Measurements from ENCODE around the gene RIPK4.
"Not testable (repeated sequence)": the region's sequence is repeated elsewhere in the genome, so short reads cannot be mapped to it uniquely, and the experiment has no call there.

Gene RIPK4

DNA sequence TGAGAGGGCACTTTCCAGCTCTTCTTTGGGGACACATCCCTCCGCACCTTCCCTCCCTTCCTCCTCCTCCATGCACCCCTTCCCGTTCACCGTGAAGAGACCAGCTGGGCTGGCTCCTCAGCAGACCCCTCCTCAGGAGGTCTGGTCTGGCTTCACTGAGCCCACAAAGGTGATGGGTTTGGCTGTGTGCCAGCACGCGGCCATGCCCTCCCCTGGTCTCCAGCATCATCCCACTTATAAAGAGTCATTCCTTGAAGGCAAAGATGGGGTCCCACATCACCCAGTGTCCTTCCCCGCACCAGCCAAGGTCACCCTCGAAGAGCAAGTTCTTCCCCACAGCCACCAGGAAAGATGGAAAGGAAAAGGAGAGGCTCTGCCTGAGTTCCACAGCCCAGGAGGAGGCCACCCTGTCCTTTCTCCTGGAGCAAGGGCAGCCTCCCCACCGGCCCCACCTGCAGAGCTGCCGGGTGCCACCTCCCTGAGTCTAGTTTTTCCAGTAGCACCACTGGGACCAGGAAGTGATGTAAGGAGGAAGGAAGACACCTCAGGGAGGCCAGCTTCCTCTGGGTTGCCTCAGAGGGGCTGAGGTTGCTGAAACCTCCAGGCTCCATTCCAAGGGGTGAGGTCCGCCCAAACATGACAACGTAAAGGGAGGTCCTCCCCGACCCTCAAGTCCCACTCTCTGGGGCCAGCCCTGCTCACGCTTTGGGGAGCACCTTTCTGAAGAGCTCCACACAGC lies 32.7 kb downstream of the RIPK4 start:
- DNase-seq: no peak

DNA sequence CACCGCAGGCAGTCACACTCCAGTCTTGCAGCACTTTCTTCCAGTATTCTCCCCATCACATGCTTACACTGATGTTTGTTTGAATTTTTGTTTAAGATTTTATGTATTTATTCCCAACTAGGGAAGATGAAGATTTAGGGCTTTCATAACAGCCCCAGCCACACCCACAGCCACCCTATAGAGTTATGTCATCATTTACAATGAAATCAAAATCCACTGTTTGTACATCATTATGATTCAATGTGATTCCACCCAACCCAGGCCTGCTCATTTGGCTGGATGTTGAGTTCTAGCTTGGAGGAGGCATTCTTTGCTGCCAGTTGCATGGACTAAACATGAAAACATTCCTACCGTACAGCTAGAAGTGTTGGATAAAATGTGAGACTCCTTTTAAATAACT lies 35.8 kb downstream of the RIPK4 start:
- DNase-seq: no peak

GRCh38 chr21:41730367-41730765 lies 36.5 kb downstream of the RIPK4 start:
- DNase-seq: no peak

- no peak for DNase-seq
Observed at GRCh38 chr21:41729701-41730366, 37.0 kb downstream of the RIPK4 start.

DNA sequence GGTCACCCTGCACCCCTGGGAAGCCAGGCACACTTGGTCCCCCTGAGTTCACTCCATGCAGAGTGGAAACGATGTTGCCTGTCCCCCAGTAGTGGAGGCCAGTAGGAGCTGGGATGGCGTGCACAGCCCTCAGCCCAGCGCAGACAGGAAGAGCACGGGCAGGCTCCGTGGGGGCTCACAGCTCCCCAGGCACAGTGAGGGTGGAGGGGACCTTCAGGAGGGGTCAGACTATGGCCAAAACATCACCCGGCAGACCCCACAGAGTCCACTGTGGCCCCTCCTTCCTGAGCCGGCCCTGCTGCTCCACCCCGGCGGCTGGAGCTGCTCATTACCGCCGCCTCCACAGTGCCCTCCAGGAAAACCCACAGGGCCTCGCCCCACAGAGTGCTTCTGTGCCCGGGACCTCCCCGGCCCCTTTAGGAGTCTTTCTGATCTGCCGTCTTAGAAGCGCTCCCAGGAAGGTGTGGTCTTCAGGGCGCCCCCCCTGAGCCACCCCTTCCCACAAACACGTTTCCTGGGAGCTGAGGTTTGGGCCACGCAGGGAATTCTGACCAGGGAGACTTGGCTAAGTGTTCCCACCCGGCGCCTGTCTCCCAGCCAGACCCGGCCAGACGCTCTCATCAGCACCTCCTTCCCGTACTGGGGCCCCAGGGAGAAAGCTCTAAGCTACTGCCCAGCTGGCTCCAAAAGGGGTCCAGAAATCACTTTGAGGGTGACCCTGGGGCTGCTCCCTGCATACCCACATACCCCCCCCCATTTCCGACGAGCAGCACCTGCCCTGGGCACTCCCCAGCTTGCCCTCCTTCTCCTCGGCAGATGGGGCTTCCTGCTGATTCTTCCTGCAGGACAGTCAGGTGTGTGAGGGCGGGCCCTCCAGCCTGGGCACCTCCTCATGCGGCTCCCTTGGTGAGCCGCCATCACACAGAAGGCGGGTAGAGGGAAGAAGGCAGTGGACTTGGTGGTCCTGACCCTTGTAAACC lies 38.8 kb downstream of the RIPK4 start:
- DNase-seq: no peak

- no peak for DNase-seq
Observed at GRCh38 chr21:41726970-41727783, 39.7 kb downstream of the RIPK4 start.

GRCh38 chr21:41726630-41726969 lies 40.3 kb downstream of the RIPK4 start:
- DNase-seq: no peak

- DNase-seq: no peak
Observed at GRCh38 chr21:41726058-41726558, 40.7 kb downstream of the RIPK4 start.

- no peak for DNase-seq
Observed at GRCh38 chr21:41725421-41726031, 41.3 kb downstream of the RIPK4 start.

- DNase-seq: not testable (repeated sequence)
Observed at GRCh38 chr21:41723835-41724234, 43.0 kb downstream of the RIPK4 start.

DNA sequence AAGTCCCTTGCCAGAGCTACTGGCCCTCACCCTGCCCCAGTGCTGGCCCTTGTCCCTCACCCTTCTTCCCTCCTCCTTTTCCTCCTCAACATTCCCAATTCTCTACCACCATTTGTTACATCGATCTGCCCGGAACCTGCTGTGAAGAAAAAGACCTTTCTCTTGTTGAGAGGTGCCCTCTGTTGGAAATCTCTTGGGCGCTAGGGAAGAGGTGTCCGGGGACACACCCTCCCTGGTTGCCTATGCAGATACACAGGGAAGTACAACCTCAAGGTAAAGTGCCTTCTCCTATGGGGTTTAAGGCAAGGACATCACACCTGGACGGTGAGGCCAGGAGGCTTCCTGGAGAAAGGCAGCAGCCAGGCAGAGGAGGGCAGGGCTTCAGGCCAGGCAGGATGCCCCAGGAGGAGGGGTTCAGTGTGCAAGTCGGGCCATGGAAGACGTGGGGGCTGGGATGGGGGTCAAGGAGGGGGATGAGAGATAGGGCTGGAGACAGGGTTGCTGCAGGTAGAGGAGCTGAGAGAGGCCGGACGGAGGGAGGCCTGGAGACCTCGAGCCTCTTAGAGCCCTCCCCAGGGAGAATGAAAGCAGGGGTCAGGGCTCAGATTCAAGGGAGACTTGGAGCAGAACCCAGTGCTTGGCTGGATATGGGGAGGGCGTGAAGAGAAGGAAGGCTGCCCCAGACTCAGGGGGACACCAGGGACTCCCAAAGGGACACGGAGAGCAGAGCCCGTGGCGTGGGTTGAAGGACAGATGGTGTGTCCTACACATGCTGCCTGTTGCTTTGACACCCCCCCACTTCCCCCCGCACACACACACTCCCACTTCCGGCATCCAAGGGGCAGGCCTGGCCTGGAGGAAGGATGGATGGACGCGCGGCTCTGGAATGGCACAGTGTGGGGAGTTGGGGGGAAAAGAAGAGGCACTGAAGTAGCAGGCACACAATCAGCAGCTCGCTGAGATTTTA lies 44.5 kb downstream of the RIPK4 start:
- DNase-seq: no peak

DNA sequence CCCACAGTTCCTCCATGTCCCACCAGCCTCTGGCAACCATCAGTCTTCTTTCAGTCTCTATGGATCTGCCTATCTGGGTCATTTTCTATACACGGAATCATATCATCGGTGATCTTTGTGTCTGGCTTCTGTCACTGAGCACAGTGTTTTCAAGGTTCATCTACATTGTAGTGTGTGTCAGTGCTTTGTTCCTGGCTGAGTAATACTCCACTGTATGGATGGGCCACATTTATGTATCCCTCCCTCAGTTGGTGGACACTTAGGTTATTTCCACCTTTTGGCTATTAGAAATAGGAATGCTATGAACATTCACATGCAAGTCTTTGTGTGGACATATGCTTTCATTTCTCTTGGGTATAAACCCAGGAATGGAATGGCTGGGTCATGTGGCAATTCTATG lies 46.6 kb downstream of the RIPK4 start:
- DNase-seq: no peak

DNA sequence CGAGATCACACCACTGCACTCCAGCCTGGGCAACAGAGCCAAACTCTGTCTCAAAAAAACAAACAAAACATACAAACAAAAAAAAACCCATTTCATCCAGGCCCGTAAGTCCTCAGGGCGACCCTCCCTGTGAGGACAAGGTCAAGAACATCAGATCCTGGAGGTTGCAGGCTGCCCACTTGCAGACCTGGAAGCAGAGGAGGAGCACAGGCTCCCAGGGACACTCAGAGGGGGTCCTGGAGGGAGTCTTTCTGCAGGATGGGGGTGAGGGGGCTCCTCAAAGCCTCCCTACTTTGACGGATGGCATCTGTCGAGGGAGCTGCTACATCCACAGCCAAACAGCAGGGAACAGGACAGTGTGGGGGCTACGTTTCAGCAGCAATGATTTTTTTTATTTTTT lies 47.2 kb downstream of the RIPK4 start:
- DNase-seq: no peak

DNA sequence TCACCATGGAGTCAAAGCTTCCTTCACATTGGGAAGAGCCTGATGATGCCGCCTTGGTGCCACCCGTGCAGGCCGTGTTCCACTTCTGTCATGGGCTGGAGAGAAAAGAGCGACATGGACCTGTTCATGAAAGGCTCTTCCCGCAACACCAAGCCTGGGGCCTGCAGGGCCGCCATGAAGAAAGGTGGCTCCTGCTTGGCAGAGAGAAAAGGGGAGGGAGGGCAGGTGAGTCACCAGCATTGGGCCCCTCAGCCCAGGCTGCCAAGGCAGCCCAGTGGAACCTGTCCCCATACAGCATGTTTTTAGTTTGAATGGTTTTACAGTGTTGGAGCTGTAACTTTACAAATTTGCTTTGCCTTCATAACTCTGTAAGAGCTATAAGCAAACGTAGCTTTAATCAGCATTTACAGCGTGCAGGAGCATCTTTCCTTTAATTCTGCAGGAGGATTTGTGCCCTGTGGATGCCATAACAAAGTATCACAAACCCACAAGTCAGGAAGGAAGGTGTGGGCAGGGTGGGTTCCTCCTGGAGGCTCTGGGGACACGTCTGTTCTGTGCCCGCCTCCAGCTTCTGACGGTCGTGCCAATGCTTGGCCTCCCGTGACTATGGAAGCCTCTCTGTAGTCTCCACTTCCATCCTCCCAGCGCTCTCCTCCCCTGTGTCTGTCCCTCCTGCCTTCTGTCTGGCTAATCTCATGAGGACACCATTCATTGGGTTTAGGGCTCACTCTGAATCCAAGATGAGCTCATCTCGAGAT lies 49.1 kb downstream of the RIPK4 start:
- DNase-seq: no peak

DNA sequence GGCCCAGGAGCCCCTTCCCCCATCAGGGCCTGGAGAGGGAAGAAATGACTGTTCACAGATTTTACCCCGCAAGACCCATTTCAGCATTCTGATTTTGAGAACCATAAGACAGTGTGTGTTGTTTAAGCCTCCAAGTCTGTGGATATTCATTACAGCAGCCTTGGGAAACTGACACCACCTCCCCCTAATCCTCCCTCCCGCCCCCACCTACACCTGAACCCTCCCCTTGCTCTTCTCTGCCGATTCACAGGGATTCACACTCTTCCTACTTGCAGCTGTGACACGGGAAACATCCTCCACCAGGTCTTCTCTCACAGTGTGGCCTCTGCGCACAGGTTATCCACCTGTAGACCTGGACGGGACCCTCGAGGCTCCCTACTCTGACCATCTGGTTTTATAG lies 50.1 kb downstream of the RIPK4 start:
- DNase-seq: no peak

GRCh38 chr21:41715649-41716281 lies 51.1 kb downstream of the RIPK4 start:
- DNase-seq: no peak

- DNase-seq: not testable (repeated sequence)
Observed at GRCh38 chr21:41714299-41714865, 52.5 kb downstream of the RIPK4 start.

- DNase-seq: no peak
Observed at GRCh38 chr21:41713495-41714281, 53.2 kb downstream of the RIPK4 start.

Data from NCI-H2029 (cell line).